ENCODE data around the gene SLC12A6. TPM values are rescaled to one million over a fixed set of nuclear protein-coding genes. Genes with fewer than 3 reads are reported as not detected.
A peak's percentile ranks its signal among the peaks of the same experiment; 100 is the strongest.

SLC12A6 gene
- total RNA-seq, 2 experiments from 2014 or later = 58.5 to 58.7 TPM

DNA sequence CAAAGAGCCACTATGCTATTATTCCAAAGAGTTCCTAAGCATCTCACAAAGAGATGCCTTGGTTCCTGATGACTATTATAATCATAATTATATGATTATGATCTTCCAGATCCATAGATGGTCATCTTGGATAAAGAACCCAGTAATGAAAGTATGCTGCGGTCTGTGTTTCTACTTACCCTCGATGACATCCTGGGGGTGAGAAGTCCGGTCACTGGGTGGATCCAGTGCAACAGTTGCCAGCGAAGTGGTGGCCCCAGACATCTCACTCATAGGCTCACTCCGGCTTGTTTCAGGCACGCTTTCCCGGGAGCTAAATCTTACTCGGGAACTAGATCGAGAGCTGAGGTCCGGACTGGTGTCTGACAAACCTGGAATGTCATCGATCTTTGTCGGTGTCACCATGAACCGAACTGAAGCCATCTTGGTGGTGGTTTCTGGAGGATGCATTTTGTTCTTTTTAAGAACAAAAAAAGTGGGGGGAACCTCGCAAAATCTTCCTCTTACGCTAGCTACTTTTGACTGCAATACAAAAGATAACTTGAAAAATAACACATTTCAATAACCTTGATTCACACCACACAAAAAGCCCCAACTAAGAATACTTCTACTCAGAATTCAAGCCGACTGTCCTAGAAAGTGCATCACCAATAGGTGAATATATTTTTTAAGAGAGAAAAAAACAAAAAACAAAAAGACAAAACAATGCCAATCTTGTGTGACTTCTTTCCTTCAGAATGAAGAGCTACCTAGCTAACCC is 1.2 kb downstream of the SLC12A6 start:
- Histone ChIP-seq H3K36me3 (ENCODE audit: insufficient read depth, low read length) (peaks cover 11% of the 10 kb centered on the region), H3K4me1 (ENCODE audit: insufficient read depth, low read length) (peaks cover 45% of the 10 kb centered on the region), H3K27ac (ENCODE audit: low read depth in 1 of 2, low read length in 2 of 2) (peak overlapping the region; percentile 80 to 96), H3K9me3 (ENCODE audit: control insufficient read depth in 1 of 2, insufficient read depth in 1 of 2, low read length in 2 of 2) (no peaks in the 10 kb centered on the region), H3K4me3 (ENCODE audit: low read length) (peak overlapping the region; percentile 98), H3K27me3 (ENCODE audit: control insufficient read depth in 1 of 2, insufficient read depth in 2 of 2, low read length in 2 of 2) (no peaks in the 10 kb centered on the region)
- peak in 3 of 14 experiments; percentile 29 to 32 (median 30) for DNase-seq
- TF ChIP-seq, protein P1, sequence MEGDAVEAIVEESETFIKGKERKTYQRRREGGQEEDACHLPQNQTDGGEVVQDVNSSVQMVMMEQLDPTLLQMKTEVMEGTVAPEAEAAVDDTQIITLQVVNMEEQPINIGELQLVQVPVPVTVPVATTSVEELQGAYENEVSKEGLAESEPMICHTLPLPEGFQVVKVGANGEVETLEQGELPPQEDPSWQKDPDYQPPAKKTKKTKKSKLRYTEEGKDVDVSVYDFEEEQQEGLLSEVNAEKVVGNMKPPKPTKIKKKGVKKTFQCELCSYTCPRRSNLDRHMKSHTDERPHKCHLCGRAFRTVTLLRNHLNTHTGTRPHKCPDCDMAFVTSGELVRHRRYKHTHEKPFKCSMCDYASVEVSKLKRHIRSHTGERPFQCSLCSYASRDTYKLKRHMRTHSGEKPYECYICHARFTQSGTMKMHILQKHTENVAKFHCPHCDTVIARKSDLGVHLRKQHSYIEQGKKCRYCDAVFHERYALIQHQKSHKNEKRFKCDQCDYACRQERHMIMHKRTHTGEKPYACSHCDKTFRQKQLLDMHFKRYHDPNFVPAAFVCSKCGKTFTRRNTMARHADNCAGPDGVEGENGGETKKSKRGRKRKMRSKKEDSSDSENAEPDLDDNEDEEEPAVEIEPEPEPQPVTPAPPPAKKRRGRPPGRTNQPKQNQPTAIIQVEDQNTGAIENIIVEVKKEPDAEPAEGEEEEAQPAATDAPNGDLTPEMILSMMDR (IDR thresholded peaks at IDR 0.05) = no peak
- peak overlapping the region; percentile 100 for H3K4me3 Mint-ChIP-seq
- POLR2A ChIA-PET = interaction anchor here (0.9 to 5.3 kb wide), 9 partner anchors 9 to 296 kb away, joined by 3 to 127 read pairs (median 8); partner anchors contain the start of genes GOLGA8A and LPCAT4
- ATAC-seq (ENCODE audit: poor library complexity) = no peak
- H3K27ac Mint-ChIP-seq = peak overlapping the region; percentile 98
- H3K4me1 Mint-ChIP-seq (ENCODE audit: low read depth) = peaks cover 66% of the 10 kb centered on the region
- intact Hi-C loops (cut with DNase I, micrococcal nuclease) = loop anchor here (2.0 to 5.0 kb wide), 3 partner anchors 18 to 234 kb away; partner anchors contain the start of genes EMC4 (in 1 of the 2), EMC7 (in 1 of the 2) and PGBD4 (in 1 of the 2)
- H3K36me3 Mint-ChIP-seq (ENCODE audit: low read depth) = peaks cover 31% of the 10 kb centered on the region
- H3K9me3 Mint-ChIP-seq = no peaks in the 10 kb centered on the region
- CTCF ChIA-PET = interaction anchor here (1.1 to 5.5 kb wide), 4 partner anchors 8 to 31 kb away, joined by 3 to 37 read pairs (median 4); partner anchors contain the start of gene LPCAT4
- no peaks in the 10 kb centered on the region for H3K27me3 Mint-ChIP-seq

DNA sequence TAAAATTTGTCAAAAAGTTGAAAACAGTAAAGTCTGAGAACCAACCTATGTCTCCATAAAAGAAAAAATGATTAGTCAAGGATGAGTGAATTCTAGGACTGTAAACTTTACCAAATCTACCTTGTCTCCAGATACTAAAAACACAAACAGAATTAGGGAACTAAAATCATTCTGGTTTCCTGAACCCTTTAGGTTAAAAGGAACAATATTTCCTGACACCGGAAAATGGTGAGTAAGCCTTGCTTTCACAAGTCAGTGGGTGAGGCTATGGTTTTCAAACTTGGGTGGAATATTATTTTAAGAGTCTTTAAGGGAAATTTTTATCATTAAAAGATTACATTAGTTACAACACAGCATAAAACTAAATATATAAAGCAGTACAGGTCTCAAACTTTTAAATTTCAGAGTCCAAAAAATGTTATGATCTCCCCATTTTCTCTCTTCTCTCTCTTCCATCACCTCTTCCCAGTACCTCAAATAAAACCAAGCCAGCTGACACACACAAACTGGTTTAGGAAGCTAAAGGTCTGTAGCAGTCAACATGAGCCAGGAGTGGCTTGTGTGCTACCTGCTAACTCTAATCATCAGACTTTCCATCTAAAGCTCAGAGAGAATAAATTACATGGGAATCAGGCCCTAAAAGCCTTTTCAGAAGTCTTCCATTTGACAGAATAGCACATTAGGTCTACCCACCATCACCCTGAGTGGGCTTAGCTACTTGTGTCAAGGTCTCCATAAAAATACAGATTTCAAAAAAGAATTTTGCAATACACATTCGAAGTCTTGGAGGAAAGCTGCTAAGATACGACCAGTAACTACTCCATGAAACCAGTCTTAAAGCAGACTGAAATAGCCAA is 2.2 kb downstream of the SLC12A6 start:
- Mint-ChIP-seq H3K4me1 (ENCODE audit: low read depth) (peaks cover 69% of the 10 kb centered on the region), H3K27ac (peak overlapping the region; percentile 98), H3K36me3 (ENCODE audit: low read depth) (peaks cover 24% of the 10 kb centered on the region), H3K27me3 (no peaks in the 10 kb centered on the region), H3K4me3 (peak overlapping the region; percentile 100), H3K9me3 (no peaks in the 10 kb centered on the region)
- ChIA-PET CTCF (interaction anchor here (1.1 to 5.5 kb wide), 2 partner anchors 17 to 32 kb away, joined by 3 to 37 read pairs; partner anchors contain the start of gene LPCAT4), POLR2A (interaction anchor here (4.2 to 5.3 kb wide), 3 partner anchors 8 to 31 kb away, joined by 72 to 127 read pairs (median 73); partner anchors contain the start of gene LPCAT4)
- Histone ChIP-seq H3K4me1 (ENCODE audit: insufficient read depth, low read length) (peaks cover 49% of the 10 kb centered on the region), H3K9me3 (ENCODE audit: control insufficient read depth in 1 of 2, insufficient read depth in 1 of 2, low read length in 2 of 2) (no peaks in the 10 kb centered on the region), H3K27me3 (ENCODE audit: control insufficient read depth in 1 of 2, insufficient read depth in 2 of 2, low read length in 2 of 2) (no peaks in the 10 kb centered on the region), H3K36me3 (ENCODE audit: insufficient read depth, low read length) (peaks cover 10% of the 10 kb centered on the region), H3K27ac (ENCODE audit: low read depth in 1 of 2, low read length in 2 of 2) (peak overlapping the region; percentile 80 to 96), H3K4me3 (ENCODE audit: low read length) (peak overlapping the region; percentile 98)
- TF ChIP-seq, protein P1 (IDR thresholded peaks at IDR 0.05) = no peak
- DNase-seq (peak in 3 of 14 experiments; percentile 61 to 65 (median 61)), ATAC-seq (ENCODE audit: poor library complexity) (no peak)
- intact Hi-C loops (cut with DNase I, micrococcal nuclease) = loop anchor here (2.0 to 5.0 kb wide), 3 partner anchors 17 to 233 kb away; partner anchors contain the start of genes EMC4 (in 1 of the 2), EMC7 (in 1 of the 2) and PGBD4 (in 1 of the 2)

DNA sequence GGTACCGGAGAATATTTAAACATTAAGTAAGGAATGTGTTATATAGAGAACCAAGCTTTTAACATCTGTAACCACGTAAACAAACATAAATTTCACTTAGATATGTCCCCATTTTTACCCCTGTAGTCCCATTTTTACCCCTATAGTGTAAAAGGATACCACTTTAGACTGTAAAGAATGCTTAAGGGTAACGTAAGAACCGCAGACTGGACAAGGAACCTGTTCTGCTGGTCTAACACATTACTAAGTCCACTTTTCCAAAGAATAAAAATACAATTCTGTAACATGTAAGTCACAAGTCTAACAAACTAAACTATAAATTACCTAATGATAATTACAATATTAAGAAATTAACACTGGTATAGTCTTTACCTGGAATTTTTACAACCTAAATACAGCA is 2.9 kb downstream of the SLC12A6 start:
- Histone ChIP-seq H3K27ac (ENCODE audit: low read depth in 1 of 2, low read length in 2 of 2) (peak overlapping the region; percentile 80 to 96), H3K4me3 (ENCODE audit: low read length) (peak overlapping the region; percentile 98), H3K36me3 (ENCODE audit: insufficient read depth, low read length) (peaks cover 10% of the 10 kb centered on the region), H3K4me1 (ENCODE audit: insufficient read depth, low read length) (peaks cover 50% of the 10 kb centered on the region), H3K9me3 (ENCODE audit: control insufficient read depth in 1 of 2, insufficient read depth in 1 of 2, low read length in 2 of 2) (no peaks in the 10 kb centered on the region), H3K27me3 (ENCODE audit: control insufficient read depth in 1 of 2, insufficient read depth in 2 of 2, low read length in 2 of 2) (no peaks in the 10 kb centered on the region)
- Mint-ChIP-seq H3K4me1 (ENCODE audit: low read depth) (peaks cover 71% of the 10 kb centered on the region), H3K9me3 (no peaks in the 10 kb centered on the region), H3K27me3 (no peaks in the 10 kb centered on the region), H3K4me3 (peak overlapping the region; percentile 100), H3K27ac (peak overlapping the region; percentile 98), H3K36me3 (ENCODE audit: low read depth) (peaks cover 19% of the 10 kb centered on the region)
- TF ChIP-seq, protein P1 (IDR thresholded peaks at IDR 0.05) = no peak
- ChIA-PET CTCF (no interaction called here), POLR2A (interaction anchor here (1.0 to 2.2 kb wide), 3 partner anchors 9 to 33 kb away, joined by 3 to 12 read pairs (median 5); partner anchors contain the start of gene LPCAT4)
- ATAC-seq (ENCODE audit: poor library complexity) (no peak), DNase-seq (no peak)
- intact Hi-C loops (cut with DNase I, micrococcal nuclease) = loop anchor here (5.0 kb wide), 4 partner anchors 33 to 232 kb away; partner anchors contain the start of genes EMC4 (in 1 of the 2), EMC7 (in 1 of the 2), LPCAT4 (in 1 of the 2) and PGBD4 (in 1 of the 2)
